Smooth muscle cell (in vitro differentiated cells): Measurements from ENCODE around the gene LMBRD2. TPM values are rescaled to one million over a fixed set of nuclear protein-coding genes. Genes with fewer than 3 reads are reported as not detected.
A peak's percentile ranks its signal among the peaks of the same experiment; 100 is the strongest.

ENCODE experiments used
- DNase-seq: peaks from one replicate; lab custom pipeline; 2025; ENCODE audit not compliant: unreplicated experiment; lab: John Stamatoyannopoulos, UW
- H2AFZ ChIP-seq: fragments of 200-600 bp; sonication (generic); 2 replicates; pipeline ENCODE4 v1.6.0; 2016; ENCODE audit warnings: antibody characterized with exemption, low read depth, mild to moderate bottlenecking
- H3F3A ChIP-seq: fragments of 200-600 bp; sonication (generic); 2 replicates; pipeline ENCODE4 v1.6.0; 2017; ENCODE audit warnings: antibody characterized with exemption, low read depth
- H3K27ac ChIP-seq: fragments of 200-600 bp; sonication (generic); 2 replicates; pipeline ENCODE4 v1.5.1; 2016; ENCODE audit warnings: low read depth, mild to moderate bottlenecking
- H3K27me3 ChIP-seq: fragments of 200-600 bp; sonication (generic); 2 replicates; pipeline ENCODE4 v1.6.1; 2016; ENCODE audit warnings: low read depth, mild to moderate bottlenecking
- H3K36me3 ChIP-seq: fragments of 200-600 bp; sonication (generic); 2 replicates; pipeline ENCODE4 v1.5.1; 2016; ENCODE audit warnings: low read depth
- H3K4me1 ChIP-seq: fragments of 200-600 bp; sonication (generic); 2 replicates; pipeline ENCODE4 v1.5.1; 2016; ENCODE audit warnings: low read depth
- H3K4me2 ChIP-seq: fragments of 200-600 bp; sonication (generic); 2 replicates; pipeline ENCODE4 v1.6.0; 2016; ENCODE audit warnings: mild to moderate bottlenecking
- H3K4me3 ChIP-seq: fragments of 200-600 bp; sonication (generic); 2 replicates; pipeline ENCODE4 v1.5.1; 2016; ENCODE audit warnings: mild to moderate bottlenecking
- H3K79me2 ChIP-seq: fragments of 200-600 bp; sonication (generic); 2 replicates; pipeline ENCODE4 v1.6.0; 2016; ENCODE audit warnings: low read depth, mild to moderate bottlenecking
- H3K9ac ChIP-seq: fragments of 200-600 bp; sonication (generic); 2 replicates; pipeline ENCODE4 v1.6.0; 2016; ENCODE audit warnings: low read depth
- H3K9me3 ChIP-seq: fragments of 200-600 bp; sonication (generic); replicated peaks from 2 replicates; pipeline ENCODE4 v1.5.1; 2016; ENCODE audit warnings: low read depth
- H4K20me1 ChIP-seq: fragments of 200-600 bp; sonication (generic); 2 replicates; pipeline ENCODE4 v1.6.0; 2016; ENCODE audit warnings: low read depth
- WGBS: methylation state at CpG from one replicate; pipeline ENCODE4 v1.1.7; 2016; ENCODE audit warnings: low lambda C conversion rate; 5-methylcytosine and 5-hydroxymethylcytosine counted together
- polyA plus RNA-seq: library from polyadenylated mRNA; unstranded; fragments of >200 nt; fragmentation: Nextera tagmentation; extraction: Ambion mirVana; gene quantifications from 2 replicates; pipeline ENCODE4 v1.2.1, GENCODE V29; 2016
- total RNA-seq: library from RNA; depleted of rRNA; stranded (reverse); fragments of >200 nt; gene quantifications from 2 replicates; pipeline ENCODE4 v1.2.3, GENCODE V29; 2014
- TF ChIP-seq, protein P1 (sequence below): fragments of 200-600 bp; sonication (generic); IDR thresholded peaks from 2 replicates; pipeline ENCODE4 v1.5.1; 2017; ENCODE audit warnings: borderline replicate concordance, mild to moderate bottlenecking, antibody characterized with exemption; ENCODE audit not compliant: insufficient read depth, poor library complexity, severe bottlenecking

The LMBRD2 gene
- total and polyA plus RNA-seq, 2 experiments from 2014 or later = 2.5 to 18.5 TPM

DNA sequence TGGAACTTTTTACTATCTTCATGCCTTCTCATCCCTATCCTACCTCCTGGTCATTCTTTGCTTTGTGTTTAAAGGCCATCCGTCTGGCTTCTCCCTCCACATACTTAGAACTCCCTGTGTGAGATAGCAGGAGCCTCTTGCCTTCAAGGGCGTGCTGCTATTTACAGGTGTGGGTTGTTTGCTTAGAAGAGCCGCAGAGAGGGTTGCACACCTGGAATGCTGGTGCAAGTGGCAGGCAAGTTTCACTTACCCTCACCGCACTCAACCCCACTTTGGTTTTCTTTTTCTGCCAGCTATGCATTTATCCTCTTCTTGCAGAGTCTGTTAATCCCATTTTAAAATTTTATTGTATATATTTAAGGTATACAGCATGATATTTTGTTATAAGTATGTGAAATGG lies 12.8 kb upstream of the LMBRD2 start:
- Histone ChIP-seq H2AFZ (no peak overlapping the region), H3K27me3 (no peaks in the 10 kb centered on the region), H3K9ac (no peak overlapping the region), H4K20me1 (peaks cover 39% of the 10 kb centered on the region), H3K4me2 (no peak overlapping the region), H3K4me1 (no peaks in the 10 kb centered on the region), H3K27ac (no peak overlapping the region), H3K9me3 (no peaks in the 10 kb centered on the region), H3K4me3 (no peak overlapping the region), H3K36me3 (peaks cover 17% of the 10 kb centered on the region), H3F3A (no peaks in the 10 kb centered on the region), H3K79me2 (peaks cover 56% of the 10 kb centered on the region)
- TF ChIP-seq, protein P1, sequence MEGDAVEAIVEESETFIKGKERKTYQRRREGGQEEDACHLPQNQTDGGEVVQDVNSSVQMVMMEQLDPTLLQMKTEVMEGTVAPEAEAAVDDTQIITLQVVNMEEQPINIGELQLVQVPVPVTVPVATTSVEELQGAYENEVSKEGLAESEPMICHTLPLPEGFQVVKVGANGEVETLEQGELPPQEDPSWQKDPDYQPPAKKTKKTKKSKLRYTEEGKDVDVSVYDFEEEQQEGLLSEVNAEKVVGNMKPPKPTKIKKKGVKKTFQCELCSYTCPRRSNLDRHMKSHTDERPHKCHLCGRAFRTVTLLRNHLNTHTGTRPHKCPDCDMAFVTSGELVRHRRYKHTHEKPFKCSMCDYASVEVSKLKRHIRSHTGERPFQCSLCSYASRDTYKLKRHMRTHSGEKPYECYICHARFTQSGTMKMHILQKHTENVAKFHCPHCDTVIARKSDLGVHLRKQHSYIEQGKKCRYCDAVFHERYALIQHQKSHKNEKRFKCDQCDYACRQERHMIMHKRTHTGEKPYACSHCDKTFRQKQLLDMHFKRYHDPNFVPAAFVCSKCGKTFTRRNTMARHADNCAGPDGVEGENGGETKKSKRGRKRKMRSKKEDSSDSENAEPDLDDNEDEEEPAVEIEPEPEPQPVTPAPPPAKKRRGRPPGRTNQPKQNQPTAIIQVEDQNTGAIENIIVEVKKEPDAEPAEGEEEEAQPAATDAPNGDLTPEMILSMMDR = no peak
- DNase-seq = no peak
- WGBS = 94% methylated on average over 4 of the region's 4 CpGs

GRCh38 chr5:36162810-36163486 lies 11.3 kb upstream of the LMBRD2 start:
- peaks cover 50% of the 10 kb centered on the region for H4K20me1 ChIP-seq
- H3F3A ChIP-seq = peaks cover under 1% of the 10 kb centered on the region
- no peak for DNase-seq
- no peak overlapping the region for H3K4me3 ChIP-seq
- 90% methylated on average over 9 of the region's 9 CpGs for WGBS
- no peak overlapping the region for H2AFZ ChIP-seq
- H3K79me2 ChIP-seq = peaks cover 63% of the 10 kb centered on the region
- TF ChIP-seq, protein P1 = no peak
- no peaks in the 10 kb centered on the region for H3K9me3 ChIP-seq
- no peaks in the 10 kb centered on the region for H3K27me3 ChIP-seq
- H3K9ac ChIP-seq = no peak overlapping the region
- H3K27ac ChIP-seq = no peak overlapping the region
- H3K4me2 ChIP-seq = no peak overlapping the region
- H3K4me1 ChIP-seq = peaks cover 9% of the 10 kb centered on the region
- peaks cover 17% of the 10 kb centered on the region for H3K36me3 ChIP-seq

DNA sequence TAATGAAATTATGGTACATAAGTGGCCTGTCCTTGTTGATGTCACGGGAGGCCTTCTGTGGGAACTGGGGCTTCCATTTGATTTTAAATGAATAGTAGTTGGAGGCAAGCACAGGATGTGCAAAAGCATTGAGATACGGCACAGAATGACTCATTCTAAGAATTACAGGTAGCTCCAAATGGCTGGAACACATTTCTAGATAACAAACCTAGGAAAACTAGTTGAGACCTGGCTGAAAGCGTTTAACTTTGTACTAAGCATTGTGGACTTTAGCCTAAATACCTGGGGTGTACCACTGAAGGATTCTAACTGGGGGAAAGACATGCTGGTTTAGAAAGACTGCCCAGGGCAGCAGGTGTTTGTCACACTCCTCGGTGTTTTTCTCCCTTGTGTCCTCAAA lies 9.7 kb upstream of the LMBRD2 start:
- TF ChIP-seq, protein P1 = no peak
- Histone ChIP-seq H4K20me1 (peaks cover 50% of the 10 kb centered on the region), H3K27ac (peak overlapping the region; percentile 51), H3K4me1 (peaks cover 23% of the 10 kb centered on the region), H3K4me2 (no peak overlapping the region), H2AFZ (no peak overlapping the region), H3F3A (peaks cover 16% of the 10 kb centered on the region), H3K27me3 (no peaks in the 10 kb centered on the region), H3K4me3 (no peak overlapping the region), H3K9me3 (no peaks in the 10 kb centered on the region), H3K9ac (no peak overlapping the region), H3K36me3 (peaks cover 11% of the 10 kb centered on the region), H3K79me2 (peaks cover 63% of the 10 kb centered on the region)
- DNase-seq = no peak
- WGBS = 71% methylated on average over 4 of the region's 4 CpGs

- Histone ChIP-seq H3K36me3 (peaks cover 7% of the 10 kb centered on the region), H3K9me3 (no peaks in the 10 kb centered on the region), H3K27ac (no peak overlapping the region), H3K4me1 (peaks cover 24% of the 10 kb centered on the region), H4K20me1 (peaks cover 50% of the 10 kb centered on the region), H3F3A (peaks cover 22% of the 10 kb centered on the region), H3K4me3 (no peak overlapping the region), H3K4me2 (no peak overlapping the region), H3K27me3 (no peaks in the 10 kb centered on the region), H3K79me2 (peaks cover 56% of the 10 kb centered on the region), H3K9ac (no peak overlapping the region), H2AFZ (no peak overlapping the region)
- 100% methylated on average over 3 of the region's 3 CpGs for WGBS
- TF ChIP-seq, protein P1 = no peak
- no peak for DNase-seq
Measured at GRCh38 chr5:36160617-36161016, 8.9 kb upstream of the LMBRD2 start.
